ENCODE data around the gene RNF4.
A peak's percentile ranks its signal among the peaks of the same experiment; 100 is the strongest.

The RNF4 gene

DNA sequence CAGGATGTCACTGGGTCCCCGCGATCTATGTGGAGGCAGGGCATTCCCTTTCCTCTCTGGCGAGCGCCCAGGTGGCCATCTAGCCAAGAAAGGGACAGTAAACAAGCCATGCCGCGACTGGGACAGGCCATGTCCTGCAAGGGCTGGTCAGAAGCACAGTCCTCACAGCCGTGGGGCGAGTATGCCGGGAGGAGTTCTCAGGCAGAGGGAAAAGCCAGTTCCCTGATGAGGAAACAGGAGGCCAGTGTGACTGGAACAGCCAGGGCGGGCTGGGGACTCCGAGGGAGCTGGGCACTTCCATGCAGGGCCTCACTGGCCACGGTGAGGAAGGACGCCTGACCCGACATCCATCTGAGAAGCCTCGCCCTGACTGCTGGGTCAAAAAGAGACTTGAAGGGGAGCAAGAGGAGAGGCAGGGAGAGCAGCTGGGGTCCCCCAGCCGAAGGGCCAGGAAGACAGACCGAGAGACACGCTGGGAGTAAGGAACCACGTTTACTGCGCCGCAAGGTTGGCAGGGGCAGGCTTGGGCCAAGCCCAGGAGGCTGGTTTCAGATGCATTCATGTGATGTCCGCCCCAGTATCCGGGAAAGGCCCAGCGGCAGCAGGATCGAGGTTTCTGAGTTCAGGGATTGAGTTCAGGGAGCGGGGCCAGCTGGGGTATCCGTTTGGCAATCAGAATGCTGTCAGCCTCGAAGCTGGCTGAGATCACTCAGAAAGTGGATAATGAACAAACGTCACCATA lies 35.1 kb upstream of the RNF4 start:
- ATAC-seq (no peak), DNase-seq (no peak)
- H3K4me1 Mint-ChIP-seq, result no peaks in the 10 kb centered on the region
- no peak overlapping the region for H3K4me3 Mint-ChIP-seq
- no peaks in the 10 kb centered on the region for H3K9me3 Mint-ChIP-seq
- no peaks in the 10 kb centered on the region for H3K27me3 Mint-ChIP-seq
- H3K27ac Mint-ChIP-seq, result peak overlapping the region in 1 of 2 donors; percentile 92

DNA sequence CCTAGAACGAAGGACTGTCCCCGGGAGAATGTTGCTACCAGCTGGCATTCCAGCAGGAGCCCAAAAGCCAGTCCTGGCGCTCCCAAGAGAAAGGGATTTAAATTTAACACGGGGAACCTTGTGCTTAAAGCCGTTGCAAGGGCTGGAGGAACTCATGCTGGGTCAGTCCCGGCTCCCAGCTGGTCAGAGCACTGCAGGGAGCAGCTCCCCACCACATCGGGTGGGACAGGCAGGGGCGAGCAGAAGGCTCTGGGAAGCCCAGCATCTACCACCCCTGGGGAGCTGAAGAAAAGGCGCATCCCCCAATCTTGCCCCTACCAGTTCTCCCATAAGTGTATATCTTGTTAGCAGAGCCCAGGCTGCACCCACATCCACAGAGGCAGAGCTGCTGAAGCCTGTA lies 34.5 kb upstream of the RNF4 start:
- Mint-ChIP-seq H3K4me1 (no peaks in the 10 kb centered on the region), H3K4me3 (no peak overlapping the region), H3K9me3 (no peaks in the 10 kb centered on the region), H3K27me3 (no peaks in the 10 kb centered on the region), H3K27ac (no peak overlapping the region)
- no peak for ATAC-seq
- no peak for DNase-seq

DNA sequence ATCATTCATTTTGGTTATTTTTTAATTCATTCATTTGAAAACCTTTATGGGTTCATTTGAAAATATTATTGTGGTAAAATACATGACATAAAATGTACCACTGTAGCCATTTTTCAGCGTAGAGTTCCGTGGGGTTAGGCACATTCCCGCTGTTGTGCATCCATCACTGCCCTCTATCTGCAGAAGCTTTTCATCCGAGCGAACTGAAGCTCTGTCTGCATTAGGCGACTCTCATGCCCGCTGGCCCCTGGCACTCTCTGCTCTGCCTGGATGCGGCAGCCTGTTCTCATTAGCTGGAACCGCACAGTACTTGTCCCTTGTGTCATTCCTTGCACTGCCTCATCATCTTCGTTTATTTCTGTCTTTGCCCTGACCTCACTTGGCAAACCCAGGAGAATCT lies 32.6 kb upstream of the RNF4 start:
- H3K4me3 Mint-ChIP-seq, result no peak overlapping the region
- H3K27ac Mint-ChIP-seq, result no peak overlapping the region
- ATAC-seq (no peak), DNase-seq (no peak)
- no peaks in the 10 kb centered on the region for H3K27me3 Mint-ChIP-seq
- no peaks in the 10 kb centered on the region for H3K9me3 Mint-ChIP-seq
- peaks cover under 1% of the 10 kb centered on the region for H3K4me1 Mint-ChIP-seq

DNA sequence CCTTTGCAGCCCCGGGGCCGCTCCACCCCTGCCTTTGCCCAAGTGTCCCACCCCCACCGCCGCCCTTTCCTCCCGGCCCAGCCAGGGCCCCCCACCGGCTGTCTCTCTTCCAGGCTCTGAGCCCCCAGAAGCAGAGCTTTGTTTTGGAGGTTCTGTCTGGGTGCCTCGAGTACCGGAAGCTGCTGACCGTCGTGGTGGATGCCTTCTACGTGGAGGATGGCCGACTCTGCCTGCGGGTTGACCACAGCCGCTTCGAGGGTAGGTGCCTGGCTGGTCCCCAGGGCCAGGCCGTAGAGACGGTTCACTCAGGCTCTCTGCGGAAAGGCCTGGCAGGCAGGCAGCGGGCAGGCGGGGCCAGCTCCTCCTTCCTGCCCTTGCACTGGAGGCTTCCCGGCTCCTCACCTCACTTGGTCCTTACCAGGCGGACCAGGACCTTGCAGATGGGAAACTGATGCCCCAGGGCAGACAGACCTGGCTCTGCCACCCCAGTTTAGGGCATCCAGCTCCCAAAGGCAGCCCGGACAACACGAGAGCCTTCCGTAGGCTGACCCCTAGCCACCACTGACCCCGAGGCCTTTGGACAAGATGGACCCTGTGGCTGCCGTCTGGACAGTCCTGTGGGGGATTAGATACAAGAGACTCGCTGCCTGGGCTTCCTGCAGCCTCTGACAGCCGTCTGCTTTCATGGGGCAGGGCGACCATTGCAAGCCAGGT lies 32.0 kb upstream of the RNF4 start:
- peaks cover 7% of the 10 kb centered on the region for H3K4me1 Mint-ChIP-seq
- H3K4me3 Mint-ChIP-seq, result no peak overlapping the region
- H3K27me3 Mint-ChIP-seq, result no peaks in the 10 kb centered on the region
- DNase-seq (no peak), ATAC-seq (no peak)
- no peak overlapping the region for H3K27ac Mint-ChIP-seq
- H3K9me3 Mint-ChIP-seq, result no peaks in the 10 kb centered on the region

DNA sequence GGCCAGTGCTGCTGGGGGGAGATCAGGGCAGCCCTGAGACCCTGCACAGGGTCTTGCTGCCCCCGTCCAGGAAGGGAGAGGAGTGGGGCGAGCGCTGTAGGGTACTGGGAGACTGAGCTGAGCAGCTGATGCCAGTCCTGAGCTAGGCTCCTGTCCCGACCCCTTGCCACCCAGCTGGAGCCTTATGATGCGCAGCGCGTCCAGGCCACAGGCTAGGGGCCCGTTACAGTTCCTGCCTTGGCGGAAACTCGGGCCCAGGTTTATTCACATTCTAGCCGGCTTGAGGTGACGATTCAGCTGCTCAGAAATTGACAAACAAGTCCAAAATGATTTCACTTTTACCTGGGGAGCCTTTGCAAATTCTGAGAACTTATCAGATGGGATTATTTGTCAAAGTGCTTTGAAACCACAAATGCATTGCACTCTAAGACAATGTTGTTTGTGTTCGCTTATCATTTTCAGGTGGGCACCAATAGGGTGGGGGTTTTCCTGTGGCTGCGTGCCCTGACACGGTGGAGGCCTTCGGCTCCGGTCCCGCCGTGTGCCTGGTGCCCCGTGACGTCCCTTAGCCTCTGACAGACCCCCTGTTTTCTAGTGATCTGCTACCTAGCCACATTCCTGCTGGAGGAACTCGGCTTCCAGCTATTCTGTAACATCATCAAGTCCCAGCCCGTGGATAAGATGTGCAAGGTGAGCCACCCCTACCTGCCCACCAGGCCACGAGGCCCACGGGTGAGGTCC lies 31.3 kb upstream of the RNF4 start:
- H3K27ac Mint-ChIP-seq, result no peak overlapping the region
- H3K27me3 Mint-ChIP-seq, result no peaks in the 10 kb centered on the region
- peaks cover 8% of the 10 kb centered on the region for H3K4me1 Mint-ChIP-seq
- no peak overlapping the region for H3K4me3 Mint-ChIP-seq
- ATAC-seq, result no peak
- DNase-seq, result no peak
- no peaks in the 10 kb centered on the region for H3K9me3 Mint-ChIP-seq

DNA sequence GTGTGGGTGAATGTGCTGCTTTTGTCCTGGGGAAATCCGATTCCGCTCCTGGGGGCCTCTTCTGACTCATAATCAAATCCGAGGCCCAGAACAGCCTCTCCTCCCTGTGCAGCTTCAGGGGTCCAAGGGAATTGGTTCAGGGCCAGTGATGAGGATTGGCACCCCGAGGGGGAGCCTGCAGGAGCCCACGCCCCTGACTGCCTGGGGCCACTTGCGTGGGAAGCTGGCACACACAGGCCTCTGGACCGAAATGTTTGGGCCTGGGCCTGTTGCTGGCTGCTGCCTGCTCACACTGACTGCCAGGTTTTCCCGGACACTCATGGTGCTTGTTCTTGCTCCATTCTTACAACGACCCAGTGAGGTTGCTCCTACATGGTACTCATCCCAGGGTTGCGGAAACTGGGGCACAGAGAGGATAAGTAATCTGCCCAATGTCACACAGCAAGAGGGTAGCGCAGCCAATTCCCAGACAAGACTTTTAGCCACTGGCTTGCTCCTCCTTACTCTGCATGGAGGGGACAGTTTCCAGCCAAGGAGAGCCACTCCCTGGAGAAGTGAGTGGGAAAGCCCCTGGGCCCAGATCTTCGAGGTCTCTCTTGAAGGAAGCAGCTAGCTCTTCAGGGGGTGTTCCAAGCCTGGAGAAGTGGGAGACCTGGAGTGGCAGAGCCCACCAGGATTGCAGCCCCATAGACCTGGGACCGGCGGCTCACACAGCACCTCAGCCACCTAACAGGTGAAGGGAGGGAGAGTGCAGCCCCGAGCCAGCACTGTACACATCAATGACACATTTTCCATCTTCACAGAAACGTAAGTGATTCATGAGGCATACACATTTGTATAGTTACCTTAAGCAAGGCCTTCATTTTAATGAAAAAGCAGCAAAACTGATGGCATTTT lies 29.8 kb upstream of the RNF4 start:
- Mint-ChIP-seq H3K27me3 (no peaks in the 10 kb centered on the region), H3K27ac (no peak overlapping the region), H3K4me1 (peaks cover 8% of the 10 kb centered on the region), H3K4me3 (no peak overlapping the region), H3K9me3 (no peaks in the 10 kb centered on the region)
- ATAC-seq (no peak), DNase-seq (no peak)

DNA sequence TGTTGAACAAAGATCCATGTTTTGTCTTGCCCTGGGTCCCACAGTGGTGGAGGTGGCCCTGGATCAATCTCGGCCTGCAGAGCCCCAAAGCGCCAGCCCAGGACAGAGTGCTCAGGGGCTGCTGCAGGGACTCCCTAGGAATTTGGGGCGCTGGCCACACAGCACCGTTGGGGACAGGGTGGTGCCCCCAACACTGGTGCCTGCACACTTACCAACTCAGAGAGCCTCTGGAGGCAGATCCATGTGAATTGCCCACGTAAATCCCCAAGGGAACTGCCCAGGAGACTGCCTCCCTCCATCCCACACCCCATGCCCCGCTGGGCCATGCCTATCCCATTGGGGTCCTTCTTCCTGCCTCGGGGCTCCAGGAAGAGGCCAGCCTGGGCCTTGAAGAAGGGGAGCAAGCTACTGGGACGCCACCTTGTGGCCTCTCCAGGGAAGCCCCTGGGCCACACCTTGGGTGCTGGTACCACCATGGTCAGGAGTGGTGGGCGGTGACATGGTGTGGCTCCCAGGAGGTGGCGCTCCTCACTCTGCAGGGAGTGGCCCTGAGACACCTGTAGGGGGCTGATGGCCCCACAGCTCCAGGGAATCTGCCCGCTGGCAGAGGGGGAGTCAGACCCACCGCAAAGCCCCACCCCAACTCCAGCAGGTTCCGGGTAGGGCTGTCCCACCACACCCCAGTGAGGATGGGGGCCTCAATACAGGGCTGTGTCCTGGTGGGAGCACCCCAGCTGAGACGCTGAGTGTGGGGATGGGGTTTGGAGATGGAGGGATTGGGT lies 27.3 kb upstream of the RNF4 start:
- DNase-seq (peak; percentile 81 to 87), ATAC-seq (peak; percentile 98)
- Mint-ChIP-seq H3K4me3 (peak overlapping the region in 1 of 2 donors; percentile 57), H3K4me1 (peaks cover 8% of the 10 kb centered on the region), H3K27ac (peak overlapping the region; percentile 30 to 84), H3K27me3 (no peaks in the 10 kb centered on the region), H3K9me3 (no peaks in the 10 kb centered on the region)

DNA sequence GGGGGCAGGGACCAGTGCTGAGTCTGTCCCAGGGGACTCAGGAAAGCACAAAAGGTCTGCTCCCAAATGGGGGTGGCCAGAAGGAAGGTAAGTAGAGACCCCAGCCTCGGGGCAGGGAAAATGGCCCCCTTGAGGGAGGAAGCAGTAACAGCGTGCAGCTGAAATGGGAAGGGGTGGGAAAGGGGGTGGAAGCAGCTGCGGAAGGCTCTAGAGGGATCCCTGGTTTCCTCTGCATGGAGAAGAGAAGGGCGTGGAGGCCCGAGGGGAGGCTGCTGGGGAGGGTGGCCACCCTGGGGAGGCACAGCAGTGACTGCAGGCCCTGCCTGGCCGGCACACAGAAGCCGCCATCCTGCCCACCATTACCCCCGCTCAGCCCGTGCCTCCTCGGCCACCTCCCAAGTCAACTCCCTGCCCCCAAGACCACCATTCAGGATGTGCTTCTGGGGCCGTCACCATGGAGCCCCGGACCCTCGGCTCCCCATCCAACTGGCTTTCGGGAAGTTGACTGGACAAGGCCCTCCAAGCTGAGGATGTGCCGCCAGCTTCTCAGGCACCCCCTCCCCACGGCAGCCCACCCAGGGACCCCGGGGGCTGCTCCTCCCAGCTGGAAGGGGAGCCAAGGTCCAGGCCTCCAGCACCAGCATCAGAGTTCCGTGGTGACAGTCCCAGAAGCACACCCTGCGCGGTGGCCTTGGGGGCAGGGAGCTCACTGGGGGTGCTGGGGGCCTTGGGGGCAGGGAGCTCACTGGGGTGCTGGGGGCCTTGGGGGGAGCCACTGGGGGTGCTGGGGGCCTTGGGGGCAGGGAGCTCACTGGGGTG lies 26.5 kb upstream of the RNF4 start:
- DNase-seq (no peak), ATAC-seq (no peak)
- H3K4me3 Mint-ChIP-seq, result no peak overlapping the region
- no peaks in the 10 kb centered on the region for H3K9me3 Mint-ChIP-seq
- H3K4me1 Mint-ChIP-seq, result peaks cover 8% of the 10 kb centered on the region
- no peak overlapping the region for H3K27ac Mint-ChIP-seq
- no peaks in the 10 kb centered on the region for H3K27me3 Mint-ChIP-seq

DNA sequence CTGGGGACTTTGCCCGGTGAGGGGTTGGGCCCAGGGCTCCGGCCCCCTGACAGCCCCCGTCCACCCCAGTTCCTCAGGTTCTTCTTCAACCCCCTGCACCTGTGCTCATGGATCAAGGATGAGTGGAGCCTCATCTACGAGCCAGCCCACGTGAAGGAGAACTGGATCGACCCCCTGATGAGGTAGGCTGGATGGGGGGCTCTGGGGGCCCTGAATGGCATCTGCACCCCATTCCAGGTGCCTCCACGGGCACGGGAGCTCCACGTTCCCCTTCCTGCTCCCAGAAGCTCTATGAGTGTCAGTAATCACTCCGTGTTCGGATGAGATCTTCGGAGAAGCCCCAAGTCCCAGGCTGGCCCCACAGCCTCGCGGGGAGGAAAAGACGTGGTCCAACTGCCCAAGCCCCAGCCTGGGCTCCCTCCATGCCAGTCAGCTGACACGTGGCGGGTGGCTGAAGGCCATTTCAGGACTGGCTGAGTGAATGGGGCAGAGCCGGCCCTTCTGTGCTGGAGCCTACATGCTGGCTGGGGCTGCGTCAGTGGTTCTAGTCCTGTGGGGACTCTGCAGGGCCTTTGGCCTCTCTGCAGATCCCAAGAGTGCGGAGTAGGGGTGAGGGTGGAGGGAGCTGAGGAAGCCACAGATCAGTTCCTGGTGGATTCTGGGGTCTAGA lies 25.7 kb upstream of the RNF4 start:
- H3K4me3 Mint-ChIP-seq, result no peak overlapping the region

DNA sequence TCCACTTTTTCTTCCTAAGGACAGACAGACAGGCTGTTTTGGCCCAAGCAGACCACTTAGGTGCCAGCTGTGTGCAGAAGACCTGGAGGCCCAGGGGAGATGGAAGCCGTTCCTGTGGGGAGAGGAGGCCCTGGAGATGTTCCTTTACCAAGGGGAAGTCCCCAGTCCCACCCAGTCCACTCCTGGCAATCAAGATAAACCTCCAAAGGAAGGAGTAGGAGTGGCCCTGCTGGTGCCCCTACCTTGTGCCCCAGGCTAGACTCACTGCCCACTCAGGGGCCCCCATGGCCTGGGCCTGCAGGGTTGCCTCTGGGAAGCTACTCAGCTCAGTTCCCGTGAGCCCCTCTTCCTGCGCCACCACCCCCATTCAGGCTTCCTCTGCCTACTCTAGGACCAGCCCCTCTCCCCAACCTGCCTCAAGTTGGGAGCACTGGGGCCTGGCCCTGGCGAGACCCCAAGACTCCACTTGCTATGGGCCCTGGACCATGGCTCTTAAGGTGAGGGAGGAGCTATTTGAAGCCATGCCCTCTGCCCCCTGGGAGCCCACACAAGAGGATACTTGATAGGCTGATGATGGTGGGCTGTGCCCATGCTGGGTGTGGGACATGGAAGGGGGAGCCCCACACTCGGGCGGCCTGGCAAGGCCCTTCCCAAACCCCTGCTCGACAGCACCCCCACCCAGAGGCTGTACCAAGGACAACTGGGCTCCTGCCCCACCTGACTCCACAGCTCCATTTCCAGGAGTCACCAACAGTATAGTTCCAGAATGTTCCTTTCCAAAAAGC lies 24.8 kb upstream of the RNF4 start:
- H3K27ac Mint-ChIP-seq, result no peak overlapping the region
- H3K4me1 Mint-ChIP-seq, result peaks cover 8% of the 10 kb centered on the region
- H3K27me3 Mint-ChIP-seq, result no peaks in the 10 kb centered on the region
- no peaks in the 10 kb centered on the region for H3K9me3 Mint-ChIP-seq
- ATAC-seq (no peak), DNase-seq (no peak)
- H3K4me3 Mint-ChIP-seq, result no peak overlapping the region

More for the DNA sequence above, 25.7 kb upstream of the RNF4 start:
- Mint-ChIP-seq H3K4me1 (peaks cover 8% of the 10 kb centered on the region), H3K27me3 (no peaks in the 10 kb centered on the region), H3K9me3 (no peaks in the 10 kb centered on the region), H3K27ac (no peak overlapping the region)
- ATAC-seq, result no peak
- no peak for DNase-seq

DNA sequence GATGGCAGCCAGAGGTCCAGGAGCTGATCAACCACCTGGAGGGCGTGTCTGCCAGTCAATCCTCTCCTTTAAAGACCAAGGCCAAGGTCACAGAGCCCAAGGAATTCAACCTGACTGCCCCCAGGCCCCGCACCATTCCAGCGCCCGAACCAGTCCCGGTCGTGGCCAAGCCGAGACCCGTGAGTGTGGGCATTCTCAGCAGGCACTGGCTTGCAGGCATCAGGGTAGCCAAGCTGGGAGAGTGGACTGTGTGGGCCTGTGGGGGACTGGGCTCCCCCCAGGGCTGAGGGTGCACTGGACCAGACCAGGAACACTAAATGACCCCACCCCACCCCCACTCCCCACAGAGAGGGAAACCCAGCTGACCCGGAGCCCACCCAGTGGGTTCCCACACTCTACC lies 23.8 kb upstream of the RNF4 start:
- ATAC-seq, result no peak
- no peaks in the 10 kb centered on the region for H3K27me3 Mint-ChIP-seq
- peaks cover 8% of the 10 kb centered on the region for H3K4me1 Mint-ChIP-seq
- no peak overlapping the region for H3K27ac Mint-ChIP-seq
- no peak for DNase-seq
- no peaks in the 10 kb centered on the region for H3K9me3 Mint-ChIP-seq
- no peak overlapping the region for H3K4me3 Mint-ChIP-seq

DNA sequence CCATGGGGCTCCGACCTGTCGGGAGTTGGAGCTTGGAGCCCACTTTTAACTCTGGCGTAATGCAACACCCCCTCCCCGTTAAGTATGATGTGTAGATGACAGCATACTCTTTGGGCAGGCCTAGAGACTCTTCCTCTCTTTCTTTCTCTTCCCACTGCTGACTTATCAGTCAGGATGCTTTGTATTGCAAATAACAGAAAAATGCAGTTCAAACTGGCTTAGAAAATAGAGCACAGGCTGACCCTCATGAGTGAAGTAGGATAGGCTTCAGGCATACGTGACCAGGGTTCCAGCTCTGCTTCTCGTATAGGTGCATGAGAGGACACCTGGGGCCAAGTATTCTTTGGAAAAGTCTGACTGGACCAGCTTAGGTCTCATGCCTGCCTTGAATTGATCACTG lies 23.3 kb upstream of the RNF4 start:
- Mint-ChIP-seq H3K9me3 (no peaks in the 10 kb centered on the region), H3K27ac (no peak overlapping the region)

More for the DNA sequence above, 23.3 kb upstream of the RNF4 start:
- Mint-ChIP-seq H3K4me1 (peaks cover 8% of the 10 kb centered on the region), H3K27me3 (no peaks in the 10 kb centered on the region), H3K4me3 (no peak overlapping the region)
- ATAC-seq, result no peak
- no peak for DNase-seq
